Measurements from ENCODE around the gene ARMH2.

ARMH2 gene

GRCh38 chr6:24833711-24834386 is 35.1 kb upstream of the ARMH2 start:
- Histone ChIP-seq H3K9me3 (ENCODE audit: control insufficient read depth, low read length) (no peaks in the 10 kb centered on the region), H3K4me2 (ENCODE audit: low read length) (no peak overlapping the region), H3K27ac (no peak overlapping the region), H3K27me3 (ENCODE audit: control insufficient read depth, insufficient read depth, low read length) (no peaks in the 10 kb centered on the region), H2AFZ (no peak overlapping the region), H3K4me3 (ENCODE audit: low read depth, low read length) (no peak overlapping the region), H3K4me1 (no peaks in the 10 kb centered on the region), H3K36me3 (ENCODE audit: control insufficient read depth, insufficient read depth, low read length) (no peaks in the 10 kb centered on the region), H3K9ac (no peak overlapping the region), H3K79me2 (no peaks in the 10 kb centered on the region)
- TF ChIP-seq CTCF (IDR thresholded peaks at IDR 0.05) = no peak

GRCh38 chr6:24832794-24833193 is 34.1 kb upstream of the ARMH2 start:
- no peak overlapping the region for H3K27ac ChIP-seq
- no peak overlapping the region for H2AFZ ChIP-seq
- H3K36me3 ChIP-seq (ENCODE audit: control insufficient read depth, insufficient read depth, low read length) = no peaks in the 10 kb centered on the region
- H3K9me3 ChIP-seq (ENCODE audit: control insufficient read depth, low read length) = no peaks in the 10 kb centered on the region
- H3K4me2 ChIP-seq (ENCODE audit: low read length) = no peak overlapping the region
- no peaks in the 10 kb centered on the region for H3K27me3 ChIP-seq (ENCODE audit: control insufficient read depth, insufficient read depth, low read length)
- H3K4me1 ChIP-seq = no peaks in the 10 kb centered on the region
- no peak for TF ChIP-seq CTCF (IDR thresholded peaks at IDR 0.05)
- no peak overlapping the region for H3K9ac ChIP-seq
- no peaks in the 10 kb centered on the region for H3K79me2 ChIP-seq
- H3K4me3 ChIP-seq (ENCODE audit: low read depth, low read length) = no peak overlapping the region

DNA sequence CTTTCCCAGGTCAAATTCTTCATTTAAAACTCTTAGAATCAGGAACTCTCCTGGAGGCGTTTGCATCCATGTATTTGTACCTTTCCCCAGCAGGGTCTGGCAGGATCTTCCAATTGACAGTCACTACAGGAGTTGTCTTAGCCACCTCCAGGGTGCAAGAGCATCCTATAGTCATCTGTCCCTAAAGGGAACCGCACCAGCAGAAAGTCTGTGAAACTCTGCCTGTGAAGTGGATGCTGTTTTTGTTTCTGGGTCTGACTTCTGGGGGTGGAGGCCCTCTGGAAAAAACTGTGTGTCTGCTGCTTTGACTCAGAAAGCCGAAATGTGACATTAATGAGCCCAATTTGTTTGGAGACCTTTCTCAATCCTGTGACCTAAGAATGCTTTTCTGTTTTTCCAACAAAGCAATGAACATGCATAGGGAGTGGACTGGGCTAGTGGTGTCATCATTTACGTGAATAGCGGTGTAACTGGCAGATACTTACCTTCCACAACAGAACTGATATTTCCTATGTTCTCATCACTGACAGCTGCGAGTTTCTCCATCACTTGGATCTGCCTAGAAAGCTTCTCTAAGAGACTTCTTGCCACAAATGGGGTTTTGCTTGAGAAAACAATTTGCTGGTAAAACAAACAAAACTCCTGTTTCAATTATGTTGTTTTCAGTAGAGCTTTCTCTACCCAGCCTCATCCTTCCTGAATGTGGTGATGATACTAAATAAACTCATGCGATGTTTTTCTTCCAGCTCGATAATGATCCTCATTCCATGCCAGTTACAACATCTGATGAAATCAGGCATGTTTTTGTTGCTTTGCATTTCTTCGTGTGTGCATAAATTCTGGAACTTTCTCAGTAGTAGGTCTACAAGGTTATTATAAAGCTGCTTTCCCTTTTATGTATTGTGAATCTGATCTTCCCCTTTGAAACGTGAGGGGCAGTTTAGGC is 33.3 kb upstream of the ARMH2 start:
- no peak for TF ChIP-seq CTCF (IDR thresholded peaks at IDR 0.05)
- Histone ChIP-seq H3K79me2 (no peaks in the 10 kb centered on the region), H3K27ac (no peak overlapping the region), H3K4me1 (no peaks in the 10 kb centered on the region), H2AFZ (peak overlapping the region; percentile 14), H3K9me3 (ENCODE audit: control insufficient read depth, low read length) (no peaks in the 10 kb centered on the region), H3K27me3 (ENCODE audit: control insufficient read depth, insufficient read depth, low read length) (no peaks in the 10 kb centered on the region), H3K4me3 (ENCODE audit: low read depth, low read length) (no peak overlapping the region), H3K4me2 (ENCODE audit: low read length) (no peak overlapping the region), H3K36me3 (ENCODE audit: control insufficient read depth, insufficient read depth, low read length) (no peaks in the 10 kb centered on the region), H3K9ac (no peak overlapping the region)

DNA sequence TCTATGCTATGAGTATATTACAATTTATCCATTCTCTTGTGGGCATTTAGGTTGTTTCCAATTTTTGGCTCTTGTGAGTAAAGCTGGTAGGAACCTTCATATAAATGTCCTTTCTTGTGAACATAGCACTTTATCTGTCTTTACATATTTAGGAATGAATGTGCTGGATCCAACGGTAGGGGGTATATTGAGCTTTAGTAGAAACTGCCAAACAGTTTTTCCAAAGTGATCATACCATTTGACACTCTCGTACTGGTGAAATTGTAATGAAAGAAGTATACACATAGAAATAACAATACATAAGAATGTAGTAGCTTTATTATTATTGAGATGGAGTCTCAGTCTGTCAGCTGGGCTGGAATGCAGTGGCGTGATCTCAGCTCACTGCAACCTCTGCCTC is 30.9 kb upstream of the ARMH2 start:
- Histone ChIP-seq H3K27me3 (ENCODE audit: control insufficient read depth, insufficient read depth, low read length) (no peaks in the 10 kb centered on the region), H3K9me3 (ENCODE audit: control insufficient read depth, low read length) (no peaks in the 10 kb centered on the region), H3K9ac (no peak overlapping the region), H3K79me2 (no peaks in the 10 kb centered on the region), H3K36me3 (ENCODE audit: control insufficient read depth, insufficient read depth, low read length) (no peaks in the 10 kb centered on the region), H2AFZ (no peak overlapping the region), H3K27ac (no peak overlapping the region), H3K4me3 (ENCODE audit: low read depth, low read length) (no peak overlapping the region), H3K4me2 (ENCODE audit: low read length) (no peak overlapping the region), H3K4me1 (no peaks in the 10 kb centered on the region)
- TF ChIP-seq CTCF (IDR thresholded peaks at IDR 0.05) = no peak
